SJCRH30 (cell line): Measurements from ENCODE around the gene MINK1. TPM values are rescaled to one million over a fixed set of nuclear protein-coding genes. Genes with fewer than 3 reads are reported as not detected.
"Not testable (repeated sequence)": the region's sequence is repeated elsewhere in the genome, so short reads cannot be mapped to it uniquely, and the experiment has no call there.

Experiments used
- DNase-seq, 2 experiments: peaks; one replicate each; pipeline ENCODE4 v3.0.0-alpha.2; 2015 to 2020
- H3K27ac ChIP-seq: fragments of 250-450 bp; sonication (Bioruptor Pico); 2 replicates; pipeline ENCODE4 v1.5.1; 2020; ENCODE audit warnings: mild to moderate bottlenecking, moderate library complexity
- H3K27me3 ChIP-seq: fragments of 250-450 bp; sonication (Bioruptor Pico); 2 replicates; pipeline ENCODE4 v1.5.1; 2020; ENCODE audit warnings: mild to moderate bottlenecking, moderate library complexity
- H3K36me3 ChIP-seq: fragments of 250-450 bp; sonication (Bioruptor Pico); 2 replicates; pipeline ENCODE4 v1.5.1; 2020; ENCODE audit warnings: mild to moderate bottlenecking, moderate library complexity
- H3K4me1 ChIP-seq: fragments of 250-450 bp; sonication (Bioruptor Pico); 2 replicates; pipeline ENCODE4 v1.5.1; 2020; ENCODE audit warnings: mild to moderate bottlenecking, moderate library complexity
- H3K4me3 ChIP-seq: fragments of 250-450 bp; sonication (Bioruptor Pico); 2 replicates; pipeline ENCODE4 v1.5.1; 2020; ENCODE audit warnings: mild to moderate bottlenecking, moderate library complexity
- H3K9me3 ChIP-seq: fragments of 250-450 bp; sonication (Bioruptor Pico); replicated peaks from 2 replicates; pipeline ENCODE4 v1.5.1; 2020; ENCODE audit warnings: mild to moderate bottlenecking, moderate library complexity
- total RNA-seq: library from RNA; depleted of rRNA; stranded (reverse); fragments of >200 nt; shearing (Covaris generic); gene quantifications from 2 replicates; pipeline ENCODE4 v1.2.3, GENCODE V29; 2014

The MINK1 gene
- total RNA-seq, 1 experiment from 2014 or later, result 12.4 TPM

- Histone ChIP-seq H3K9me3 (no peaks in the 10 kb centered on the region), H3K36me3 (no peaks in the 10 kb centered on the region), H3K27me3 (no peaks in the 10 kb centered on the region), H3K27ac (no peak overlapping the region), H3K4me1 (no peaks in the 10 kb centered on the region), H3K4me3 (no peak overlapping the region)
- DNase-seq, result no peak
Measured at GRCh38 chr17:4863321-4863720, 30.2 kb downstream of the MINK1 start.

GRCh38 chr17:4867535-4867934 is 34.4 kb downstream of the MINK1 start:
- DNase-seq, H3K4me1 ChIP-seq, H3K36me3 ChIP-seq, H3K27ac ChIP-seq, H3K27me3 ChIP-seq, H3K9me3 ChIP-seq, H3K4me3 ChIP-seq: not testable (repeated sequence)

DNA sequence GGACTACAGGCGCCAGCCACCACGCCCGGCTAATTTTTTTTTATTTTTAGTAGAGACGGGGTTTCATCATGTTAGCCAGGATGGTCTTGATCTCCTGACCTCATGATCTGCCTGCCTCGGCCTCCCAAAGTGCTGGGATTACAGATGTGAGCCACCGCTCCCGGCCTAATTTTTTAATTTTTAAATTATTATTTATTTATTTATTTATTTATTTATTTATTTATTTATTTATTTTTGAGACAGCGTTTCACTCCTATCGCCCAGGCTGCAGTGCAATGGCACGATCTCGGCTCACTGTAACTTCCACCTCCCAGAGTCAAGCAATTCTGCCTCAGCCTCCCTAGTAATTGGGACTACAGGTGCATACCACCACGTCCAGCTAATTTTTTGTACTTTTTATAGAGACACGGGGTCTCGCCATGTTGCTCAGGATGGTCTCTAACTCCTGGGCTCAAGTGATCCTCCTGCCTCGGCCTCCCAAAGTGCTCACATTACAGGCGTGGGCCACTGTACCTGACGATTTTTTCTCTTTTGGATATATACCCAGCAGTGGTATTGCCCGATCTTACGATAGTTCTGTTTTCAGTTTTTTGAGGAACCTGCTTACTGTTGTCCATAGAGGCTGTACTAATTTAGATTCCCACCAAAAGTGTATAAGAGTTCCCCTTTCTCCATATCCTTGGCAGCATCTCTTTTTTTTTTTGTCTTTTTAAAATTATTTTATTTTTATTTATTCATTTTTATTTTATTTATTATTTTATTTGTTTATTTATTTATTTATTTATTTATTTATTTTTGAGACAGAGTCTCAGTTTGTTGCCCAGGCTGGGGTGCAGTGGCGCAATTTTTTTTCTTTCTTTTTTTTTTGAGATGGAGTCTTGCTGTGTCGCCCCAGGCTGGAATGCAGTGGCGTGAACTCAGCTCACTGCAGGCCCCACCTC is 36.2 kb downstream of the MINK1 start:
- not testable (repeated sequence) for H3K9me3 ChIP-seq, H3K4me3 ChIP-seq, H3K27me3 ChIP-seq, H3K27ac ChIP-seq, H3K4me1 ChIP-seq, H3K36me3 ChIP-seq, DNase-seq

GRCh38 chr17:4870855-4871254 is 37.7 kb downstream of the MINK1 start:
- H3K27me3 ChIP-seq, result no peaks in the 10 kb centered on the region
- no peaks in the 10 kb centered on the region for H3K4me1 ChIP-seq
- H3K4me3 ChIP-seq, result no peak overlapping the region
- no peak overlapping the region for H3K27ac ChIP-seq
- DNase-seq, result no peak
- no peaks in the 10 kb centered on the region for H3K36me3 ChIP-seq
- H3K9me3 ChIP-seq, result no peaks in the 10 kb centered on the region

DNA sequence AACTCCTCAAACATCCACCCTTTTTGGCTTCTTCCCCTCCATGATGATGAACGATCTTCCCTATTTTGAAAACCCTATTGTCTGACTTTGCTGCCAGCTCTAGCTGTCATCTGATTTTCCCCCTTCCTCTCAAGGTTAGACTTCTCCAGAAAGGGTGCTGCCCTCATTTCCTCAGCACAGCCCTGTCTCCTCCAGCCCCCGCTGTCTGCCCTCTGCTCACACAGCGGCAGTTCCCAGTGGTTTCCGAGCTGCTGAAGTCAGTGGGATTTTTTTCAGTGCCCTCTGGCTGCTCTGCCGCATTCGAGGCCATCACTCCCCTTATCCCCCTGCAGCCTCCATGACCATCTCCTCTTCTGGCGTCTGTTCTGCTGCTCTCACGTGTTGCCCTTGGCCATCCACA is 39.6 kb downstream of the MINK1 start:
- DNase-seq, result no peak
- Histone ChIP-seq H3K4me3 (no peak overlapping the region), H3K9me3 (no peaks in the 10 kb centered on the region), H3K4me1 (no peaks in the 10 kb centered on the region), H3K36me3 (no peaks in the 10 kb centered on the region), H3K27me3 (no peaks in the 10 kb centered on the region), H3K27ac (no peak overlapping the region)

DNA sequence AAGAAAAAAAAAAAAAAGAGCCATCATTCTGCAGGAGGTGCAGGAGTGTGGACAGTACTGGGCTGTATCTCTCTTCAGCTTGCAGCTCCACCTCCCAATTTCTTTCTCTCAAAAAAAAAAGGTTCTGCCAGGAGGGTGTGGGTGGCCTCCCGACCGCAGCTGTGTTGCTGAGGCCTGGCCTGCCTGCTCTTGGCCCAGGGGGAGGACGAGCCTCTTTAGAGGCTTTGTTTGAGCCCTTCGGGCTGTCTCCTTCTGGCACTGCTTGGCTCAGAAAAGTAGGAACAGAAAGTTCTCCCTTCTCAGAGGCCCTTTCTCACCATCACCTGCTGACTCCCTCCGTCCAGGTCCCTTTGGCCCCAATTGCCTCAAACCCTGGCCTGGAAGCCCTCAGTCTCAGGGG is 43.9 kb downstream of the MINK1 start:
- Histone ChIP-seq H3K4me3 (no peak overlapping the region), H3K27me3 (no peaks in the 10 kb centered on the region), H3K4me1 (no peaks in the 10 kb centered on the region), H3K27ac (no peak overlapping the region), H3K9me3 (no peaks in the 10 kb centered on the region), H3K36me3 (no peaks in the 10 kb centered on the region)
- DNase-seq, result no peak

- H3K4me3 ChIP-seq, result no peak overlapping the region
- H3K27ac ChIP-seq, result no peak overlapping the region
- DNase-seq, result no peak
- no peaks in the 10 kb centered on the region for H3K27me3 ChIP-seq
- no peaks in the 10 kb centered on the region for H3K9me3 ChIP-seq
- H3K4me1 ChIP-seq, result no peaks in the 10 kb centered on the region
- no peaks in the 10 kb centered on the region for H3K36me3 ChIP-seq
Measured at GRCh38 chr17:4879601-4880000, 46.5 kb downstream of the MINK1 start.

GRCh38 chr17:4880857-4881256 is 47.7 kb downstream of the MINK1 start:
- no peak for DNase-seq
- Histone ChIP-seq H3K4me3 (no peak overlapping the region), H3K27me3 (no peaks in the 10 kb centered on the region), H3K4me1 (no peaks in the 10 kb centered on the region), H3K27ac (no peak overlapping the region), H3K9me3 (no peaks in the 10 kb centered on the region), H3K36me3 (no peaks in the 10 kb centered on the region)

DNA sequence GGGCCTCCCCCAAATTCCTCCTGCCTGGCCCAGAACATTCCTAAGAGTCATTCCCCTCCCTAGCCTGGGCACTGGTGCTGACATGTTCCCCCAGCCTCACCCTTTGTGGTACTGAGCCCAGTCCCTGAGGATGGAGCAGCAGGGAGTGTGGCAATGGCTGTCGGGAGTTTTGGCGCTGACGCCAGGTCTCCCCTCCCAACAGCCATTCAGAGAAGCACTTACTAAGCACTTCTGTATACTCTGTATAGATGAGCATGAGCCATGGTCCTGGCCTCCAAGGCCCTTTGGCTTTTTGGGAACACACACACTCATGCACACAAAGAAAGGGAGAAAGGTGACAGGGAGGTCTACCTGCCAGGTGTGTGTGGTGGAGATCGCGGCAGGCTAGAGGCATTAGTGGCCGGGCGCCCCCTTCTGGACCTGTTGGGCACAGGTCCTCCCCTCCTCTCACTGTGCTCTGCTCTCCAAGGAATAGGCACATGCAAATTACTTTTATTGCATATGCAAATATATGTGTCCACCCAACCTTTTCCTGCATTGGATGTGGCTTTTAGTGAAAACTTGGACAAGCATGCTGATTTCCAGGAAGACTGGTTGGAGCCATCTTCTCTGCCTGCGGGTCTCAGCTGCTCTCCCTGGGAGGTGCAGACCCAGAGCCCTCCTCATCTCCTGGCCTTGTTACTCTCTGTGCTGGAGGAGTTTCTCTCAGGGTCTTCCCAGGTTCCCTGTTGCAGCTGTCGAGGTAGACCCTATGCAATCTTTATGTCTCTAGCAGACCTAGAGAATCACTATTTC is 48.8 kb downstream of the MINK1 start:
- H3K36me3 ChIP-seq, result no peaks in the 10 kb centered on the region
- H3K4me3 ChIP-seq, result no peak overlapping the region
- H3K27ac ChIP-seq, result no peak overlapping the region
- no peaks in the 10 kb centered on the region for H3K4me1 ChIP-seq
- no peaks in the 10 kb centered on the region for H3K9me3 ChIP-seq
- no peaks in the 10 kb centered on the region for H3K27me3 ChIP-seq
- peak in 1 of 2 experiments; percentile 37 for DNase-seq

- no peaks in the 10 kb centered on the region for H3K36me3 ChIP-seq
- H3K4me1 ChIP-seq, result no peaks in the 10 kb centered on the region
- no peaks in the 10 kb centered on the region for H3K9me3 ChIP-seq
- H3K27me3 ChIP-seq, result no peaks in the 10 kb centered on the region
- no peak overlapping the region for H3K27ac ChIP-seq
- DNase-seq, result no peak
- H3K4me3 ChIP-seq, result no peak overlapping the region
Measured at GRCh38 chr17:4884489-4884888, 51.3 kb downstream of the MINK1 start.

DNA sequence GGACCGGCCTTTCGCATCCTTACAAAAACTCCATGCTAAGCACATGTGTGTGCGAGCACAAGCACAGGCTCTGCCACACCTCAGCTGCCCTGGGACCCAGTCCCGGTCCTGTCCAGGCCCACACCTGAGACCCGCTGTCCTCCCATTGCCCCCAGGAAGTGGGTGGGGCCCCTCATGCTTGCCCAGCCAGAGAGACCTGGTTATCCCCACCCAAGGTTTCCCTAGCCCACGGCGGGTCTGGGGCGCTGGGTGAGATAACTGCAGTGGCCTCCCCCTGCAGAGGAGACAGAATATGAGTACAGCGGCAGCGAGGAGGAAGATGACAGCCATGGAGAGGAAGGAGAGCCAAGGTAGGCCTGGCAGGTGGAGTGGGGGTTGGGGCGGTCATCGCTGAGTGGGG is 53.7 kb downstream of the MINK1 start:
- Histone ChIP-seq H3K36me3 (no peaks in the 10 kb centered on the region), H3K27me3 (no peaks in the 10 kb centered on the region), H3K4me1 (no peaks in the 10 kb centered on the region), H3K9me3 (no peaks in the 10 kb centered on the region), H3K27ac (no peak overlapping the region), H3K4me3 (no peak overlapping the region)
- no peak for DNase-seq

- no peaks in the 10 kb centered on the region for H3K27me3 ChIP-seq
- no peak overlapping the region for H3K27ac ChIP-seq
- no peaks in the 10 kb centered on the region for H3K9me3 ChIP-seq
- no peaks in the 10 kb centered on the region for H3K4me1 ChIP-seq
- H3K4me3 ChIP-seq, result no peak overlapping the region
- no peak for DNase-seq
- no peaks in the 10 kb centered on the region for H3K36me3 ChIP-seq
Measured at GRCh38 chr17:4887581-4887980, 54.4 kb downstream of the MINK1 start.

GRCh38 chr17:4891411-4892410 is 58.6 kb downstream of the MINK1 start:
- Histone ChIP-seq H3K27ac (no peak overlapping the region), H3K27me3 (no peaks in the 10 kb centered on the region), H3K9me3 (no peaks in the 10 kb centered on the region), H3K4me3 (no peak overlapping the region), H3K4me1 (no peaks in the 10 kb centered on the region), H3K36me3 (no peaks in the 10 kb centered on the region)
- no peak for DNase-seq

GRCh38 chr17:4892499-4893221 is 59.5 kb downstream of the MINK1 start:
- no peaks in the 10 kb centered on the region for H3K4me1 ChIP-seq
- no peaks in the 10 kb centered on the region for H3K36me3 ChIP-seq
- no peak for DNase-seq
- no peaks in the 10 kb centered on the region for H3K27me3 ChIP-seq
- no peaks in the 10 kb centered on the region for H3K9me3 ChIP-seq
- no peak overlapping the region for H3K27ac ChIP-seq
- H3K4me3 ChIP-seq, result no peak overlapping the region
